Measurements from ENCODE around the gene UBXN1. TPM values are rescaled to one million over a fixed set of nuclear protein-coding genes. Genes with fewer than 3 reads are reported as not detected.

UBXN1 gene
- total RNA-seq: 97.6 and 105 TPM in 2 replicates

GRCh38 chr11:62678770-62679696, at the start of gene UBXN1:
TSS of gene UBXN1 (minus strand) at chr11:62679073. CDS start at chr11:62678923, 150 bp downstream.
- DNase-seq (ENCODE audit: low read depth): peak; percentile 75

GRCh38 chr11:62728171-62728988, 49.5 kb upstream of the UBXN1 start, which contains the start of gene TTC9C:
TSS of gene TTC9C (plus strand) at chr11:62728486. CDS start at chr11:62728849, 363 bp downstream.
- DNase-seq (ENCODE audit: low read depth): peak; percentile 78

- DNase-seq (ENCODE audit: low read depth): peak; percentile 96
Measured at GRCh38 chr11:62727872-62728170, 48.9 kb upstream of the UBXN1 start.

GRCh38 chr11:62727165-62727871, 48.4 kb upstream of the UBXN1 start, which contains the start of gene HNRNPUL2:
TSS of gene HNRNPUL2 (minus strand) at chr11:62727457. CDS start at chr11:62727156, 301 bp downstream.
- DNase-seq (ENCODE audit: low read depth): peak; percentile 94

- no peak for DNase-seq (ENCODE audit: low read depth)
Measured at GRCh38 chr11:62726915-62727164, 48.0 kb upstream of the UBXN1 start.

GRCh38 chr11:62726156-62726914, 47.5 kb upstream of the UBXN1 start:
- no peak for DNase-seq (ENCODE audit: low read depth)

- DNase-seq (ENCODE audit: low read depth): no peak
Measured at GRCh38 chr11:62725646-62726045, 46.8 kb upstream of the UBXN1 start.

GRCh38 chr11:62724171-62724570, 45.3 kb upstream of the UBXN1 start:
- DNase-seq (ENCODE audit: low read depth): no peak

GRCh38 chr11:62721994-62722393, 43.1 kb upstream of the UBXN1 start:
- DNase-seq (ENCODE audit: low read depth): peak; percentile 41

GRCh38 chr11:62719302-62719978, 40.6 kb upstream of the UBXN1 start:
- no peak for DNase-seq (ENCODE audit: low read depth)

GRCh38 chr11:62716816-62717215, 37.9 kb upstream of the UBXN1 start:
- no peak for DNase-seq (ENCODE audit: low read depth)

- no peak for DNase-seq (ENCODE audit: low read depth)
Measured at GRCh38 chr11:62716206-62716605, 37.3 kb upstream of the UBXN1 start.

- DNase-seq (ENCODE audit: low read depth): no peak
Measured at GRCh38 chr11:62715150-62716130, 36.6 kb upstream of the UBXN1 start.

GRCh38 chr11:62713343-62713742, 34.5 kb upstream of the UBXN1 start:
- peak; percentile 76 for DNase-seq (ENCODE audit: low read depth)

GRCh38 chr11:62712861-62713260, 34.0 kb upstream of the UBXN1 start:
- DNase-seq (ENCODE audit: low read depth): no peak

GRCh38 chr11:62712276-62712812, 33.5 kb upstream of the UBXN1 start:
- no peak for DNase-seq (ENCODE audit: low read depth)

GRCh38 chr11:62710001-62710345, 31.1 kb upstream of the UBXN1 start:
- no peak for DNase-seq (ENCODE audit: low read depth)

- peak; percentile 95 for DNase-seq (ENCODE audit: low read depth)
Measured at GRCh38 chr11:62709247-62710000, 30.6 kb upstream of the UBXN1 start.

- no peak for DNase-seq (ENCODE audit: low read depth)
Measured at GRCh38 chr11:62708793-62709192, 29.9 kb upstream of the UBXN1 start.

All from renal cortical epithelial cell (primary cell).